ENCODE results near the gene DCTN2.

Gene DCTN2

GRCh38 chr12:57529831-57530230 lies 17.2 kb downstream of the DCTN2 start:
- TF ChIP-seq GATA2 (IDR thresholded peaks at IDR 0.05; ENCODE audit: low read depth, low read length) (no peak), GATA3 (IDR thresholded peaks at IDR 0.05; ENCODE audit: low read depth, low read length) (no peak)

GRCh38 chr12:57528831-57529555 lies 18.0 kb downstream of the DCTN2 start:
- TF ChIP-seq GATA3 (IDR thresholded peaks at IDR 0.05; ENCODE audit: low read depth, low read length) (no peak), GATA2 (IDR thresholded peaks at IDR 0.05; ENCODE audit: low read depth, low read length) (no peak)

GRCh38 chr12:57528176-57528575 lies 18.8 kb downstream of the DCTN2 start:
- no peak for TF ChIP-seq GATA2 (IDR thresholded peaks at IDR 0.05; ENCODE audit: low read depth, low read length)
- no peak for TF ChIP-seq GATA3 (IDR thresholded peaks at IDR 0.05; ENCODE audit: low read depth, low read length)

GRCh38 chr12:57527184-57527583 lies 19.8 kb downstream of the DCTN2 start:
- TF ChIP-seq GATA2 (IDR thresholded peaks at IDR 0.05; ENCODE audit: low read depth, low read length) (no peak), GATA3 (IDR thresholded peaks at IDR 0.05; ENCODE audit: low read depth, low read length) (no peak)

GRCh38 chr12:57526477-57527126 lies 20.4 kb downstream of the DCTN2 start:
- TF ChIP-seq GATA2 (IDR thresholded peaks at IDR 0.05; ENCODE audit: low read depth, low read length) (no peak), GATA3 (IDR thresholded peaks at IDR 0.05; ENCODE audit: low read depth, low read length) (no peak)

GRCh38 chr12:57525615-57526383 lies 21.2 kb downstream of the DCTN2 start:
- TF ChIP-seq GATA3 (IDR thresholded peaks at IDR 0.05; ENCODE audit: low read depth, low read length) (no peak), GATA2 (IDR thresholded peaks at IDR 0.05; ENCODE audit: low read depth, low read length) (no peak)

GRCh38 chr12:57524814-57525614 lies 22.0 kb downstream of the DCTN2 start:
- TF ChIP-seq GATA3 (IDR thresholded peaks at IDR 0.05; ENCODE audit: low read depth, low read length), result no peak
- TF ChIP-seq GATA2 (IDR thresholded peaks at IDR 0.05; ENCODE audit: low read depth, low read length), result no peak

- TF ChIP-seq GATA3 (IDR thresholded peaks at IDR 0.05; ENCODE audit: low read depth, low read length) (no peak), GATA2 (IDR thresholded peaks at IDR 0.05; ENCODE audit: low read depth, low read length) (no peak)
Observed at GRCh38 chr12:57523706-57524614, 23.0 kb downstream of the DCTN2 start.

GRCh38 chr12:57522887-57523705 lies 23.9 kb downstream of the DCTN2 start:
- TF ChIP-seq GATA3 (IDR thresholded peaks at IDR 0.05; ENCODE audit: low read depth, low read length) (no peak), GATA2 (IDR thresholded peaks at IDR 0.05; ENCODE audit: low read depth, low read length) (no peak)

- no peak for TF ChIP-seq GATA3 (IDR thresholded peaks at IDR 0.05; ENCODE audit: low read depth, low read length)
- TF ChIP-seq GATA2 (IDR thresholded peaks at IDR 0.05; ENCODE audit: low read depth, low read length), result no peak
Observed at GRCh38 chr12:57522011-57522886, 24.7 kb downstream of the DCTN2 start, which contains the start of gene MBD6. Gene MBD6 (plus strand): TSS chr12:57522824. CDS start chr12:57524304, 1,480 bp downstream.

- TF ChIP-seq GATA3 (IDR thresholded peaks at IDR 0.05; ENCODE audit: low read depth, low read length) (no peak), GATA2 (IDR thresholded peaks at IDR 0.05; ENCODE audit: low read depth, low read length) (no peak)
Observed at GRCh38 chr12:57521525-57522010, 25.4 kb downstream of the DCTN2 start.

Measured in SH-SY5Y (cell line).